GM12878 (cell line): ENCODE results near the gene MRGPRX3. TPM values are rescaled to one million over a fixed set of nuclear protein-coding genes. Genes with fewer than 3 reads are reported as not detected.
A peak's percentile ranks its signal among the peaks of the same experiment; 100 is the strongest.

Source experiments
- BCL3 ChIP-seq: IDR thresholded peaks from 2 replicates; pipeline ENCODE4 v1.6.1; 2011; ENCODE audit warnings: borderline replicate concordance, low read depth, mild to moderate bottlenecking, moderate library complexity, low read length; ENCODE audit not compliant: insufficient read depth, poor library complexity, severe bottlenecking
- BHLHE40 ChIP-seq, 2 experiments: fragments of 450-650 bp in 1 of 2; IDR thresholded peaks; 2 replicates each; pipeline ENCODE4 v1.6.1; 2011 to 2017; ENCODE audit warnings: low read depth in 2 of 2, borderline replicate concordance in 1 of 2, improper control_type of control experiment in 1 of 2, low read length in 1 of 2, mild to moderate bottlenecking in 1 of 2
- CEBPB ChIP-seq, 2 experiments: fragments of 150-350 bp in 1 of 2; IDR thresholded peaks; 2 replicates each; pipeline ENCODE4 v1.6.1; 2012 to 2014; ENCODE audit warnings: low read depth in 2 of 2, low read length in 2 of 2, borderline replicate concordance in 1 of 2, inconsistent platforms in 1 of 2
- CREB1 ChIP-seq: IDR thresholded peaks from 2 replicates; pipeline ENCODE4 v1.6.1; 2012; ENCODE audit warnings: low read depth, mild to moderate bottlenecking, inconsistent platforms
- E2F8 ChIP-seq: fragments of 450-650 bp; IDR thresholded peaks from 2 replicates; pipeline ENCODE4 v1.6.1; 2018; ENCODE audit warnings: mild to moderate bottlenecking, low read depth, moderate library complexity; ENCODE audit not compliant: partially characterized antibody
- E4F1 ChIP-seq: fragments of 450-650 bp; IDR thresholded peaks from 2 replicates; pipeline ENCODE4 v1.6.1; 2018; ENCODE audit warnings: borderline replicate concordance, mild to moderate bottlenecking; ENCODE audit not compliant: partially characterized antibody
- EED ChIP-seq: sonication (generic); IDR thresholded peaks from 2 replicates; pipeline ENCODE4 v1.6.1; 2016; ENCODE audit warnings: antibody characterized with exemption, low read depth
- EGR1 ChIP-seq, 2 experiments: IDR thresholded peaks; 1 replicate in 1 of 2; 2 replicates in 1 of 2; pipeline ENCODE4 v1.6.1; 2011 to 2012; ENCODE audit warnings: low read depth in 2 of 2, low read length in 2 of 2, borderline replicate concordance in 1 of 2, mild to moderate bottlenecking in 1 of 2, moderate library complexity in 1 of 2
- EP300 ChIP-seq, 2 experiments: fragments of 150-350 bp in 1 of 2; IDR thresholded peaks; 2 replicates each; pipeline ENCODE4 v1.6.1; 2011 to 2012; ENCODE audit warnings: low read depth in 2 of 2, low read length in 2 of 2, borderline replicate concordance in 1 of 2, improper control_type of control experiment in 1 of 2, inconsistent platforms in 1 of 2; ENCODE audit not compliant: control insufficient read depth in 1 of 2
- HCFC1 ChIP-seq: fragments of 150-350 bp; IDR thresholded peaks from 2 replicates; pipeline ENCODE4 v1.6.1; 2014; ENCODE audit warnings: low read length
- IRF4 ChIP-seq: IDR thresholded peaks from 2 replicates; pipeline ENCODE4 v1.6.1; 2011; ENCODE audit warnings: low read depth, low read length
- KAT2A ChIP-seq: conservative IDR thresholded peaks from 2 replicates; pipeline ENCODE4 v1.6.1; 2011; ENCODE audit warnings: low read depth, low read length; ENCODE audit not compliant: control insufficient read depth
- MEF2A ChIP-seq: IDR thresholded peaks from 2 replicates; pipeline ENCODE4 v1.6.1; 2011; ENCODE audit warnings: low read depth, mild to moderate bottlenecking, low read length, moderate library complexity; ENCODE audit not compliant: insufficient read depth
- SKIL ChIP-seq: fragments of 450-650 bp; IDR thresholded peaks from 2 replicates; pipeline ENCODE4 v1.6.1; 2017; ENCODE audit warnings: mild to moderate bottlenecking, low read depth, inconsistent platforms; ENCODE audit not compliant: poor library complexity, severe bottlenecking
- SP1 ChIP-seq: IDR thresholded peaks from one replicate; pipeline ENCODE4 v1.6.1; 2011; ENCODE audit warnings: low read depth, low read length
- SPI1 ChIP-seq: IDR thresholded peaks from 2 replicates; pipeline ENCODE4 v1.6.1; 2011; ENCODE audit warnings: low read depth, mild to moderate bottlenecking, low read length, moderate library complexity, borderline replicate concordance; ENCODE audit not compliant: insufficient read depth
- TARDBP ChIP-seq: IDR thresholded peaks from 2 replicates; pipeline ENCODE4 v1.6.1; 2016; ENCODE audit warnings: borderline replicate concordance
- TCF7 ChIP-seq: IDR thresholded peaks from 2 replicates; pipeline ENCODE4 v1.6.1; 2014; ENCODE audit warnings: antibody characterized with exemption, borderline replicate concordance
- ZNF207 ChIP-seq: fragments of 450-650 bp; IDR thresholded peaks from 2 replicates; pipeline ENCODE4 v1.6.1; 2014; ENCODE audit warnings: antibody characterized with exemption, mild to moderate bottlenecking, borderline replicate concordance
- polyA plus RNA-seq, 11 experiments: library from polyadenylated mRNA; depleted of rRNA in 4 of 11; unstranded in 6 of 11; stranded (reverse) in 5 of 11; fragments of >200 nt; fragmentation: Nextera tagmentation in 4 of 11; fragmentation: Illumina TruSeq in 1 of 11; extraction: Ambion mirVana in 4 of 11; extraction: Trizol in 1 of 11; gene quantifications; 1 replicate in 1 of 11; 2 replicates in 10 of 11; pipeline versions ENCODE4 v1.2.1 to v1.2.3, GENCODE V29; 2011 to 2016; ENCODE audit warnings: inconsistent platforms in 2 of 11, missing spikeins in 2 of 11, low read depth in 1 of 11
- total RNA-seq, 4 experiments: library from RNA; depleted of rRNA in 3 of 4; stranded (reverse); fragments of >200 nt in 3 of 4; fragmentation: Illumina TruSeq in 1 of 4; extraction: Trizol in 1 of 4; gene quantifications; 2 replicates each; pipeline versions ENCODE4 v1.2.1 to v1.2.3, GENCODE V29; 2013 to 2021

Gene MRGPRX3
- total and polyA plus RNA-seq, 10 of the 15 experiments (the other 5 are each of a cell fraction or from before 2014, with no cell fraction given): not detected

GRCh38 chr11:18105802-18106574 is 26.4 kb upstream of the MRGPRX3 start, which contains the start of gene SAAL1 (continued):
- TF ChIP-seq SP1 (peak; percentile 43), E2F8 (no peak), EED (peak; percentile 40), SKIL (peak; percentile 23), BHLHE40 (IDR thresholded peaks at IDR 0.05; ENCODE audit: borderline replicate concordance in 1 of 2, low read depth in 2 of 2, low read length in 1 of 2) (peak in 1 of 2 experiments; percentile 71; a peak in 2 of 4 replicates), HCFC1 (peak; percentile 51), MEF2A (no peak), CEBPB (IDR thresholded peaks at IDR 0.05; ENCODE audit: borderline replicate concordance in 1 of 2, low read depth in 2 of 2, low read length in 2 of 2) (no peak), TCF7 (no peak), EGR1 (IDR thresholded peaks at IDR 0.05; ENCODE audit: borderline replicate concordance in 1 of 2, low read depth in 2 of 2, low read length in 2 of 2) (peak in 1 of 2 experiments; percentile 64; a peak in 1 of 3 replicates), TARDBP (no peak), BCL3 (peak; percentile 19), ZNF207 (0 out of 2 replicates have a peak, but pooled peaks have one; percentile 48), EP300 (IDR thresholded peaks at IDR 0.05; ENCODE audit: borderline replicate concordance in 1 of 2, control insufficient read depth in 1 of 2, low read depth in 2 of 2, low read length in 2 of 2) (no peak), CREB1 (peak; percentile 27; the same call in 1 of the 2 replicates), IRF4 (0 out of 2 replicates have a peak, but pooled peaks have one; percentile 27), KAT2A (no peak), E4F1 (no peak), SPI1 (no peak)
